ENCODE measurements around the gene FRS2.

GRCh38 chr12:69511469-69512267, 41.5 kb downstream of the FRS2 start:
- TF ChIP-seq CTCF (IDR thresholded peaks at IDR 0.05; ENCODE audit: low read depth, low read length) (no peak), EZH2phosphoT487 (IDR thresholded peaks at IDR 0.05; ENCODE audit: low read depth) (no peak)
